ENCODE data around the gene LAT. TPM values are rescaled to one million over a fixed set of nuclear protein-coding genes. Genes with fewer than 3 reads are reported as not detected.

Gene LAT
- total RNA-seq, 1 donor from 2014 or later: not detected

GRCh38 chr16:28974007-28974436 is 10.8 kb upstream of the LAT start:
- peak overlapping the region; percentile 95 for H3K4me3 Mint-ChIP-seq
- H3K27ac Mint-ChIP-seq: peak overlapping the region; percentile 87
- H3K27me3 Mint-ChIP-seq (ENCODE audit: insufficient read depth, low read depth): peaks cover 2% of the 10 kb centered on the region
- TF ChIP-seq EZH2 (IDR thresholded peaks at IDR 0.05): no peak
- TF ChIP-seq CTCF (IDR thresholded peaks at IDR 0.05): peak; percentile 83
- no peaks in the 10 kb centered on the region for H3K9me3 Mint-ChIP-seq
- peaks cover 5% of the 10 kb centered on the region for H3K4me1 ChIP-seq
- peak overlapping the region; percentile 87 for H3K4me3 ChIP-seq
- no peaks in the 10 kb centered on the region for H3K27me3 ChIP-seq
- H3K79me2 ChIP-seq (ENCODE audit: low read depth): peaks cover 12% of the 10 kb centered on the region
- peaks cover 8% of the 10 kb centered on the region for H3F3A ChIP-seq (ENCODE audit: low read depth)
- DNase-seq (ENCODE audit: low spot score): peak; percentile 88
- peak overlapping the region; percentile 61 for H3K9ac ChIP-seq
- H3K4me2 ChIP-seq: peak overlapping the region; percentile 86
- no peaks in the 10 kb centered on the region for H3K36me3 ChIP-seq
- peaks cover 2% of the 10 kb centered on the region for H3K36me3 Mint-ChIP-seq
- H4K20me1 ChIP-seq (ENCODE audit: low read depth): no peaks in the 10 kb centered on the region
- no peaks in the 10 kb centered on the region for H3K9me3 ChIP-seq (ENCODE audit: low read depth)
- peak overlapping the region; percentile 92 for H2AFZ ChIP-seq (replicated peaks)
- H3K4me1 Mint-ChIP-seq: peaks cover 11% of the 10 kb centered on the region
- H3K27ac ChIP-seq: peak overlapping the region; percentile 91

- DNase-seq (ENCODE audit: low spot score): peak; percentile 99
- Histone ChIP-seq H2AFZ (replicated peaks) (peak within 1 kb of the TSS; percentile 92), H3F3A (ENCODE audit: low read depth) (peaks cover 8% of the 10 kb centered on the region), H3K27me3 (no peaks in the 10 kb centered on the region), H3K9me3 (ENCODE audit: low read depth) (no peaks in the 10 kb centered on the region), H3K79me2 (ENCODE audit: low read depth) (peaks cover 12% of the 10 kb centered on the region), H3K4me3 (peak within 1 kb of the TSS; percentile 87), H3K4me2 (peak within 1 kb of the TSS; percentile 86), H3K27ac (peak within 1 kb of the TSS; percentile 91), H4K20me1 (ENCODE audit: low read depth) (no peaks in the 10 kb centered on the region), H3K9ac (peak within 1 kb of the TSS; percentile 84), H3K4me1 (peaks cover 5% of the 10 kb centered on the region), H3K36me3 (no peaks in the 10 kb centered on the region)
- TF ChIP-seq EZH2 (IDR thresholded peaks at IDR 0.05): no peak
- TF ChIP-seq CTCF (IDR thresholded peaks at IDR 0.05): no peak
- no peak for TF ChIP-seq EZH2phosphoT487 (IDR thresholded peaks at IDR 0.05)
- Mint-ChIP-seq H3K9me3 (no peaks in the 10 kb centered on the region), H3K36me3 (peaks cover 2% of the 10 kb centered on the region), H3K27ac (peak within 1 kb of the TSS; percentile 87), H3K27me3 (ENCODE audit: insufficient read depth, low read depth) (peaks cover 2% of the 10 kb centered on the region), H3K4me3 (peak within 1 kb of the TSS; percentile 95), H3K4me1 (peaks cover 11% of the 10 kb centered on the region)
These were observed 10.3 kb upstream of the LAT start, which contains the start of gene SPNS1 for GRCh38 chr16:28974437-28975157. SPNS1 (plus strand) TSS chr16:28974778; CDS start chr16:28975152, 374 bp downstream.

DNA sequence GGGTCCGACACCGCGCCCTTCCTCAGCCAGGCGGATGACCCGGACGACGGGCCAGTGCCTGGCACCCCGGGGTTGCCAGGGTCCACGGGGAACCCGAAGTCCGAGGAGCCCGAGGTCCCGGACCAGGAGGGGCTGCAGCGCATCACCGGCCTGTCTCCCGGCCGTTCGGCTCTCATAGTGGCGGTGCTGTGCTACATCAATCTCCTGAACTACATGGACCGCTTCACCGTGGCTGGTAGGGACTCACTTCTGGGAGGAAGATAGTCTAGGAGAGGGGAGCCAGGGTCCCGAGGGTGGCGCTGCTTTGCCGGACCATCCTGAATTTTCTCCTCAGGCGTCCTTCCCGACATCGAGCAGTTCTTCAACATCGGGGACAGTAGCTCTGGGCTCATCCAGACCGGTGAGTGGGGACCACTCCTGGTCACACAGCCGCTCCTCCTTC is 9.7 kb upstream of the LAT start:
- peak overlapping the region; percentile 92 for H2AFZ ChIP-seq (replicated peaks)
- H3K36me3 ChIP-seq: no peaks in the 10 kb centered on the region
- peaks cover 5% of the 10 kb centered on the region for H3K4me1 ChIP-seq
- peaks cover 8% of the 10 kb centered on the region for H3F3A ChIP-seq (ENCODE audit: low read depth)
- no peak overlapping the region for H3K27ac ChIP-seq
- DNase-seq (ENCODE audit: low spot score): peak; percentile 18
- H3K9me3 ChIP-seq (ENCODE audit: low read depth): no peaks in the 10 kb centered on the region
- TF ChIP-seq EZH2phosphoT487 (IDR thresholded peaks at IDR 0.05) (no peak), CTCF (IDR thresholded peaks at IDR 0.05) (no peak), EZH2 (IDR thresholded peaks at IDR 0.05) (no peak)
- H3K27me3 ChIP-seq: no peaks in the 10 kb centered on the region
- H3K9ac ChIP-seq: peak overlapping the region; percentile 84
- peaks cover 11% of the 10 kb centered on the region for H3K4me1 Mint-ChIP-seq
- H3K79me2 ChIP-seq (ENCODE audit: low read depth): peaks cover 12% of the 10 kb centered on the region
- H3K4me3 Mint-ChIP-seq: peak overlapping the region; percentile 95
- H3K9me3 Mint-ChIP-seq: no peaks in the 10 kb centered on the region
- H3K27me3 Mint-ChIP-seq (ENCODE audit: insufficient read depth, low read depth): peaks cover under 1% of the 10 kb centered on the region
- no peak overlapping the region for H3K27ac Mint-ChIP-seq
- no peaks in the 10 kb centered on the region for H4K20me1 ChIP-seq (ENCODE audit: low read depth)
- peaks cover 2% of the 10 kb centered on the region for H3K36me3 Mint-ChIP-seq
- H3K4me2 ChIP-seq: peak overlapping the region; percentile 86
- H3K4me3 ChIP-seq: peak overlapping the region; percentile 87

Measured in neural progenitor cell (in vitro differentiated cells).